GM19467 (cell line): Measurements from ENCODE around the gene SHROOM3.

Experiments
- ATAC-seq: cut with Tn5 transposase; IDR thresholded peaks from one replicate; pipeline ENCODE4 v1.9.1; 2021; ENCODE audit warnings: mild to moderate bottlenecking, moderate library complexity; ENCODE audit not compliant: unreplicated experiment

SHROOM3 gene

GRCh38 chr4:76758996-76759395, 324.0 kb downstream of the SHROOM3 start:
- ATAC-seq = no peak

GRCh38 chr4:76760193-76760592, 325.2 kb downstream of the SHROOM3 start:
- no peak for ATAC-seq

- no peak for ATAC-seq
Observed at GRCh38 chr4:76762137-76763130, 327.4 kb downstream of the SHROOM3 start.

GRCh38 chr4:76764251-76764650, 329.2 kb downstream of the SHROOM3 start:
- no peak for ATAC-seq

- no peak for ATAC-seq
Observed at GRCh38 chr4:76765473-76766183, 330.6 kb downstream of the SHROOM3 start.

GRCh38 chr4:76767983-76768382, 333.0 kb downstream of the SHROOM3 start:
- ATAC-seq = no peak

- ATAC-seq = no peak
Observed at GRCh38 chr4:76772498-76773106, 337.6 kb downstream of the SHROOM3 start.

- no peak for ATAC-seq
Observed at GRCh38 chr4:76773766-76774165, 338.7 kb downstream of the SHROOM3 start.

GRCh38 chr4:76779740-76780459, 344.9 kb downstream of the SHROOM3 start:
- ATAC-seq = no peak

GRCh38 chr4:76780781-76781697, 346.0 kb downstream of the SHROOM3 start:
- no peak for ATAC-seq

GRCh38 chr4:76781698-76782595, 346.9 kb downstream of the SHROOM3 start:
- no peak for ATAC-seq

GRCh38 chr4:76782837-76783236, 347.8 kb downstream of the SHROOM3 start:
- ATAC-seq = no peak

GRCh38 chr4:76783836-76784235, 348.8 kb downstream of the SHROOM3 start:
- ATAC-seq = no peak

GRCh38 chr4:76784237-76784636, 349.2 kb downstream of the SHROOM3 start:
- no peak for ATAC-seq

- no peak for ATAC-seq
Observed at GRCh38 chr4:76787898-76788297, 352.9 kb downstream of the SHROOM3 start.

GRCh38 chr4:76790377-76790776, 355.3 kb downstream of the SHROOM3 start:
- ATAC-seq = no peak

GRCh38 chr4:76791479-76791878, 356.4 kb downstream of the SHROOM3 start:
- ATAC-seq = no peak

- no peak for ATAC-seq
Observed at GRCh38 chr4:76792418-76792817, 357.4 kb downstream of the SHROOM3 start.

- no peak for ATAC-seq
Observed at GRCh38 chr4:76795243-76795642, 360.2 kb downstream of the SHROOM3 start.
